Activated B cell treated with CpG ODN at 0.5 μM for 24 hours (primary cell): ENCODE data around the gene FXYD5. TPM values are rescaled to one million over a fixed set of nuclear protein-coding genes. Genes with fewer than 3 reads are reported as not detected.
A peak's percentile ranks its signal among the peaks of the same experiment; 100 is the strongest.

Experiments used
- ATAC-seq: fragments of 200-7000 bp; cut with Tn5 transposase; one replicate; pipeline ENCODE4 v1.10.0; 2021; ENCODE audit warnings: low read depth, mild to moderate bottlenecking, moderate library complexity
- CTCF ChIA-PET: fragments of 350-600 bp; sonication (Branson Sonifier 250); formaldehyde crosslinking; loops from one replicate; lab custom pipeline; 2021; ENCODE audit warnings: antibody characterized with exemption; lab: Charles Lee
- POLR2A ChIA-PET: fragments of 350-600 bp; sonication (Branson Sonifier 250); formaldehyde crosslinking; loops from one replicate; lab custom pipeline; 2021; ENCODE audit warnings: antibody characterized with exemption; lab: Charles Lee
- DNase-seq: peaks from one replicate; pipeline ENCODE4 v3.0.0; 2022
- H3K27ac Mint-ChIP-seq: one replicate; pipeline ENCODE4 v1.8.0; 2020; ENCODE audit warnings: mixed read lengths
- H3K27me3 Mint-ChIP-seq: one replicate; pipeline ENCODE4 v1.8.0; 2021; ENCODE audit warnings: mixed read lengths
- H3K36me3 Mint-ChIP-seq: one replicate; pipeline ENCODE4 v1.8.0; 2021; ENCODE audit warnings: low read depth, mixed read lengths
- H3K4me1 Mint-ChIP-seq: one replicate; pipeline ENCODE4 v1.8.0; 2021; ENCODE audit warnings: mixed read lengths
- H3K4me3 Mint-ChIP-seq: one replicate; pipeline ENCODE4 v1.8.0; 2020; ENCODE audit warnings: mild to moderate bottlenecking, mixed read lengths
- H3K9me3 Mint-ChIP-seq: one replicate; pipeline ENCODE4 v1.8.0; 2020; ENCODE audit warnings: mixed read lengths
- intact Hi-C: fragments of 100-400 bp; cut with micrococcal nuclease; formaldehyde crosslinking; loops from one replicate; pipeline ENCODE4 v1.15.1; 2024
- total RNA-seq: library from RNA; stranded (reverse); gene quantifications from 2 replicates; pipeline ENCODE4 v1.2.3, GENCODE V29; 2022
- TF ChIP-seq, protein P1 (sequence below): fragments of 200-600 bp; IDR thresholded peaks from one replicate; pipeline ENCODE4 v1.8.0; 2022; ENCODE audit warnings: antibody characterized with exemption, mild to moderate bottlenecking

The FXYD5 gene
- total RNA-seq, 1 donor from 2014 or later, result 125 TPM

- Mint-ChIP-seq H3K27ac (peak overlapping the region; percentile 77), H3K9me3 (no peaks in the 10 kb centered on the region), H3K4me3 (peak overlapping the region; percentile 87), H3K4me1 (peaks cover 39% of the 10 kb centered on the region), H3K27me3 (no peaks in the 10 kb centered on the region), H3K36me3 (no peaks in the 10 kb centered on the region)
- ATAC-seq (peak; percentile 11), DNase-seq (no peak)
- TF ChIP-seq, protein P1, sequence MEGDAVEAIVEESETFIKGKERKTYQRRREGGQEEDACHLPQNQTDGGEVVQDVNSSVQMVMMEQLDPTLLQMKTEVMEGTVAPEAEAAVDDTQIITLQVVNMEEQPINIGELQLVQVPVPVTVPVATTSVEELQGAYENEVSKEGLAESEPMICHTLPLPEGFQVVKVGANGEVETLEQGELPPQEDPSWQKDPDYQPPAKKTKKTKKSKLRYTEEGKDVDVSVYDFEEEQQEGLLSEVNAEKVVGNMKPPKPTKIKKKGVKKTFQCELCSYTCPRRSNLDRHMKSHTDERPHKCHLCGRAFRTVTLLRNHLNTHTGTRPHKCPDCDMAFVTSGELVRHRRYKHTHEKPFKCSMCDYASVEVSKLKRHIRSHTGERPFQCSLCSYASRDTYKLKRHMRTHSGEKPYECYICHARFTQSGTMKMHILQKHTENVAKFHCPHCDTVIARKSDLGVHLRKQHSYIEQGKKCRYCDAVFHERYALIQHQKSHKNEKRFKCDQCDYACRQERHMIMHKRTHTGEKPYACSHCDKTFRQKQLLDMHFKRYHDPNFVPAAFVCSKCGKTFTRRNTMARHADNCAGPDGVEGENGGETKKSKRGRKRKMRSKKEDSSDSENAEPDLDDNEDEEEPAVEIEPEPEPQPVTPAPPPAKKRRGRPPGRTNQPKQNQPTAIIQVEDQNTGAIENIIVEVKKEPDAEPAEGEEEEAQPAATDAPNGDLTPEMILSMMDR, result no peak
- CTCF ChIA-PET, result interaction anchor here (0.7 to 3.6 kb wide), 18 partner anchors 12 to 353 kb away, joined by 3 to 27 read pairs (median 6); partner anchors contain the start of genes FXYD5 and USF2
- intact Hi-C loops, result loop anchor here (1.0 to 5.0 kb wide), 9 partner anchors 13 to 320 kb away; partner anchors contain the start of genes CD22, FFAR1 and USF2
- POLR2A ChIA-PET, result interaction anchor here (0.5 to 3.6 kb wide), 23 partner anchors 10 to 349 kb away, joined by 3 to 36 read pairs (median 4); partner anchors contain the start of genes FFAR1, FXYD5, HAMP and KRTDAP
Observed at GRCh38 chr19:35141837-35142605, 12.5 kb upstream of the FXYD5 start.

GRCh38 chr19:35142606-35143230 lies 11.8 kb upstream of the FXYD5 start:
- POLR2A ChIA-PET, result interaction anchor here (0.6 to 3.6 kb wide), 11 partner anchors 11 to 205 kb away, joined by 3 to 36 read pairs (median 8); partner anchors contain the start of genes FFAR1 and FXYD5
- Mint-ChIP-seq H3K4me3 (peak overlapping the region; percentile 87), H3K27me3 (no peaks in the 10 kb centered on the region), H3K9me3 (no peaks in the 10 kb centered on the region), H3K4me1 (peaks cover 34% of the 10 kb centered on the region), H3K27ac (no peak overlapping the region), H3K36me3 (no peaks in the 10 kb centered on the region)
- CTCF ChIA-PET, result interaction anchor here (1.1 to 3.6 kb wide), 10 partner anchors 11 to 320 kb away, joined by 3 to 27 read pairs (median 4); partner anchors contain the start of genes FXYD5 and USF2
- intact Hi-C loops, result loop anchor here (2.0 to 5.0 kb wide), 3 partner anchors 126 to 320 kb away; partner anchors contain the start of genes CD22 and USF2
- peak; percentile 65 for DNase-seq
- TF ChIP-seq, protein P1, result no peak
- peak; percentile 26 for ATAC-seq

DNA sequence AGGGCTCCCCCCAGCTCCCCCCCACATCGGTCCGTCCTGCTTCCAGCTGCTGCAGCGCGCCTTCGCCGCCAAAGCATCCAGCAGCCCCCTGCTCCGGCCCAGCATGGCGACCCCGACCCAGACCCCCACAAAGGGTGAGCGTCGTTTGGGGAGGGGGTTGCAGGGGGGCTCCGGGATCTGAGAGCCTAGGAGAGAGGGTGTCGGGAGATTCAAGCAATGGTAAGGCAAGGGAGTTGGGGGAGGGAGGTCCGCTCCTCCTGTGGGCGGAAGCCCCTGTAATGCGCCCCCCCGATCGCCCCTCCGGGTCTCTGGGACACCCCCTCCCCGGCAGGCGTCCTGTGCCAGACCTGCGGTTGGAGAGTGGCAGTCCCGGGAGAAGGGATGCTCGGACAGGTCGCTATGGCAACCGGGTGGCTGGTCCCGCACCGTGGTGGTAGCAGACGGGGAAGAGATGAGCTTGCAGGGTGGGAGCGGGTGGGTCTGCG lies 11.3 kb upstream of the FXYD5 start, which contains the start of gene FXYD7:
TSS of gene FXYD7 (plus strand) at position 25 of the 485 bp plus-strand sequence. CDS start at position 104, 79 bp downstream.
- TF ChIP-seq, protein P1, result no peak
- ChIA-PET POLR2A (interaction anchor here (0.6 to 3.6 kb wide), 6 partner anchors 11 to 203 kb away, joined by 3 to 36 read pairs (median 6); partner anchors contain the start of gene FXYD5), CTCF (interaction anchor here (1.3 to 3.6 kb wide), 6 partner anchors 10 to 93 kb away, joined by 3 to 27 read pairs (median 4); partner anchors contain the start of gene FXYD5)
- Mint-ChIP-seq H3K4me1 (peaks cover 30% of the 10 kb centered on the region), H3K4me3 (peak within 1 kb of the TSS; percentile 87), H3K27ac (no peak within 1 kb of the TSS), H3K36me3 (no peaks in the 10 kb centered on the region), H3K27me3 (no peaks in the 10 kb centered on the region), H3K9me3 (no peaks in the 10 kb centered on the region)
- ATAC-seq (no peak), DNase-seq (no peak)
- intact Hi-C loops, result loop anchor here (2.0 to 5.0 kb wide), 3 partner anchors 126 to 319 kb away; partner anchors contain the start of genes CD22 and USF2

- peaks cover 30% of the 10 kb centered on the region for H3K4me1 Mint-ChIP-seq
- no peaks in the 10 kb centered on the region for H3K27me3 Mint-ChIP-seq
- ATAC-seq, result no peak
- ChIA-PET CTCF (interaction anchor here (1.3 to 3.6 kb wide), 3 partner anchors 63 to 93 kb away, joined by 4 to 27 read pairs (median 5); no protein-coding TSS in a partner anchor), POLR2A (interaction anchor here (0.7 to 3.6 kb wide), 3 partner anchors 10 to 203 kb away, joined by 3 to 36 read pairs (median 3); partner anchors contain the start of gene FXYD5)
- DNase-seq, result no peak
- intact Hi-C loops, result loop anchor here (2.0 to 5.0 kb wide), 3 partner anchors 125 to 318 kb away; partner anchors contain the start of genes CD22 and USF2
- no peaks in the 10 kb centered on the region for H3K36me3 Mint-ChIP-seq
- H3K9me3 Mint-ChIP-seq, result no peaks in the 10 kb centered on the region
- TF ChIP-seq, protein P1, result no peak
- no peak overlapping the region for H3K4me3 Mint-ChIP-seq
- H3K27ac Mint-ChIP-seq, result no peak overlapping the region
Observed at GRCh38 chr19:35143818-35144217, 10.7 kb upstream of the FXYD5 start.
